GM18868 (cell line): ENCODE results near the gene CHRNA7.

ENCODE experiments used
- ATAC-seq: cut with Tn5 transposase; IDR thresholded peaks from one replicate; pipeline ENCODE4 v1.9.1; 2021; ENCODE audit warnings: mild to moderate bottlenecking, moderate library complexity; ENCODE audit not compliant: unreplicated experiment

CHRNA7 gene

DNA sequence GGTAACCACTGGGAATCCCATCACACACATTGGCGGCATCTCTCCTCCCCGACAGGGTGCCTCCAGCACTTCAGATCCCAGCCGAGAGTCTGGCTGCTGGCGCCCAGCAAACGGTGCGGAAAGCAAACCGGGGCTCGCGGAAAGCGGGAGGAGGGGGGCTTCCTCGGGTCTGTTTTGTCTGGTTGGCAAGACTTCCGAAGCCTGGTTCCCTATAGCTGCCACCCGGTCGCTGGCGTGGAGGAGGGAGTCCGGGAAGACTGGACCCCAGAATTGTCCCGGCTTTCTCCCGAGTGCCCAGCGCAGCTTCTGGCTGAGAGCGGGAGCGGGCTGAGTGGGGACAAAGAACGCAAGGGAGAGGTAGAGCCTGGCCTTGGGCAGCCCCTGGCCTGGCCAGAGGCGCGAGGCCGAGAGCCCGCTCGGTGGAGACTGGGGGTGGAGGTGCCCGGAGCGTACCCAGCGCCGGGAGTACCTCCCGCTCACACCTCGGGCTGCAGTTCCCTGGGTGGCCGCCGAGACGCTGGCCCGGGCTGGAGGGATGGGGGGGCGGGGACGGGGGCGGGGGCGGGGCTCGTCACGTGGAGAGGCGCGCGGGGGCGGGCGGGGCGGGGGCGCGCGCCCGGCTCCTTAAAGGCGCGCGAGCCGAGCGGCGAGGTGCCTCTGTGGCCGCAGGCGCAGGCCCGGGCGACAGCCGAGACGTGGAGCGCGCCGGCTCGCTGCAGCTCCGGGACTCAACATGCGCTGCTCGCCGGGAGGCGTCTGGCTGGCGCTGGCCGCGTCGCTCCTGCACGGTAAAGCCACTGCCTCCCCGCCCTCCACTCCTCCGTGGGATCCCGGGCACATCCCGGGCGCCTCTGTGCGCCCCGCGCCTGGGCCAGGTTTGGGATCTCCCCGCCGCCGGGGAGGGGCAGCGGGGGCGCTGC, at the start of gene CHRNA7:
CHRNA7 (plus strand) TSS at position 654 of the 920 bp plus-strand sequence; CDS start at position 734, 80 bp downstream.
- peak; percentile 82 for ATAC-seq

DNA sequence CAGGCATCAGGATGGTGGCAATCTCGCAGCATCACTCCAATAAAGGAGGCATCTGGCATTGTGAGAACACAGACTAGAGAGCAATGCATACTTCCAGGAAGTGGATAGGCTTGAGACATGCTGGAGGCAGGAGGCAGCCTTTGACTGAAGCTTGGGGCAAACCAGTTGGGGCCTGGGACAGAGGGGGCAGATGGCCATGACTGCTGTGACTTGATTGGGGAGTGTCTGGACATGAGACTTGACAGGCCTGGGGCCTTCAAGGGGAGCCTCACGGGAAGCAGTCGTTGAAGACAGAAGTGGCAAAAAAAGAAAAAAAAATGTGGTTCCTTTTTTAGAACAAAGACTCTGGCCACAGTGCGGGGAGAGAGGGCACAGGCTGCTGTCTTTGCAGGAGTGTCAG, 44.7 kb upstream of the CHRNA7 start:
- ATAC-seq: no peak

DNA sequence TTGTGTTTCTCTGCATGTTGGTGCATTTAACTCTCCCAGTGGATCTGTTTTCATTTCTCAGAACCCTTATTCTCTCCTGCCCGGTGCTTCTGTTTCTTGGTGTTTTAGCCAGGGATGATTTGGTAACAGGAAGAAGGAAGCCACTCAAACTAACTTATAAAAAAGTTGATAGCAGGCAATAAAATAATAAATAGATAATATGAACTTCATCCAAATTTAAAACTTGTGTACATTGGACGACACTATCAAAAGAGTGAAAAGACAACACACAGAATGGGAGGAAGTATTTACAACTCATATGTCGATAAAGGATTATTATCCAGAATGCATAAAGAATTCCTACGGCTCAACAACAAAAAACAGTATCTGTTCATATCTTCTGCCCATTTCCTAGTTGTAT, 37.3 kb upstream of the CHRNA7 start:
- ATAC-seq: no peak

DNA sequence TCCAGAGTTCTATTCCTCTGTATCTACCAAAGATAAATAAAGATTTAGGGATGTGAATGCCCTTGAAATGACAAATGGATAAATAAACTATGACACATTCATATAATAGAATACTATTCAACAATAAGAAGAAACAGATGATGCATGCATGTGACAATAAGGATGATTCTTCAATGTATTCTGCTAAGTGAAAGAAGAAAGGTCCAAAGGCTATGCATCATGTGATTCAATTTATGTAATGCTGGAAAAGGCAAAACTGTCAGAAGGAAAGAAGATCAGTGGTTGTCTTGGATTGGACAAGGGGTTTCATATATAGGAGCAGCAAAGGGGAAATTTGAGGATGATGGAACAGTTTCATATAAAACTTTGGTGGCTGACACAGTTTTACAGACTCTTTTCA, 32.6 kb upstream of the CHRNA7 start:
- ATAC-seq: no peak

DNA sequence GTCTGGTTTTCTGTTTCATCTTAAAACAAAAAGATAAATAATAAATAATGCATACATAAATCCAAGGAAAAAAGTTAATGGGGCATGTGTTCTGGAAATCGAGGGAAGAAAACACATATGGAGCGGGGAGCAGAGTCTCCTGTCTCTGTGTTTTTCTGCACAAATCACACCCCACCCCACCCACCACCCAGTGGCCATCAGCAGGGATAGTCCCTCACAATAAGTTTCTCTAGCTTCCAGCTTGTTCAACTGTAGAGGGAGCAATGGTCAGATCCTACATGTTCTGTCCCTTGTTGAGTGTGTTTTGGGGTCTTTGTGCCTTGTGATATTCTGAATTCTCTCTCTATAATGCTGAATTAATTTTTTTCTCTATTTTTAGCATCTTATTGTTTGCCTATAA, 26.8 kb upstream of the CHRNA7 start:
- no peak for ATAC-seq

DNA sequence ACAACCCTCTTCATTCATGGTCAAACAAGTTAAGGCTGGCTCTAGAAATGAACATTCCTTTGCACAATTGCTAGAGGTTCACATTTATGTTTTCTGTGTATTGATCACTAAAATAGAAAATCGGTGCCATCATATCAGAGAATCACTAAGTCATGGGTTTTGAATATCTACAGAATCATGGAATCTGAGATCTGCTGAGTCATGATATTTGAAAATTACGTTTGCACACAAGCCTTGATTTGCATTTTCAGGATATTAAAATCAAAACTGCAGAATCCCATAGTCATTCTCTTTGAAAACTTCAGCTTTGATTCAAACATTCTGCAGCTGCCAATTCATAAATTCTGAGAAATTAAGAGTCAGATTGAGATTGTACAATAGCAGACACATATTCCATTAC, 26.1 kb upstream of the CHRNA7 start:
- no peak for ATAC-seq

DNA sequence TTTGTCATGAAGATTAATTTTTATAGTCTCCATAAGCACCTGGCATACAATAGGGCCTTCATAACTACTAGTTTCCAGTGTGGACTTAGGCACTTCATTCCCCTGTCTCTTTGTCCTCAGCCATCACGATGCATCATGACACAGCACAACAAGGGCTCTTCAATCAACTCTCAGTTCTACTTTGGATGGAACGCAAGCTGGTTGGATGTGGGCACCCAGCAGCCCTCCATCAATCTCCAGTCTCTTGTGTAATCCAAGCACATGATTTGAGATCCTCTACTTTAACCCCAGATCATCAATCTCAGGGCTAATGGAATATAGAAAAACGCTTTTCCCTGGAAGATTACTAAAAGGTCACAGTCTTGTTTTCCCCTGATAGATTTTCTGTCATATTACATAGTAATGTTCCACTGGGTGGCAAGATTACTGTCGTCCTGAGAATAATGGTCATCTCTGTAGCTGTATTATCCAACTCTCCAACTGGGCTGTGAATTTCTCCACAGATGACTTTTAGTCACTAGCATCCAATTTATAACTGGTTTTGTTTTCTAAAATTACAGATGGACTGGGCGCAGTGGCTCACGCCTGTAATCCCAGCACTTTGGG, 22.9 kb upstream of the CHRNA7 start:
- ATAC-seq: no peak

DNA sequence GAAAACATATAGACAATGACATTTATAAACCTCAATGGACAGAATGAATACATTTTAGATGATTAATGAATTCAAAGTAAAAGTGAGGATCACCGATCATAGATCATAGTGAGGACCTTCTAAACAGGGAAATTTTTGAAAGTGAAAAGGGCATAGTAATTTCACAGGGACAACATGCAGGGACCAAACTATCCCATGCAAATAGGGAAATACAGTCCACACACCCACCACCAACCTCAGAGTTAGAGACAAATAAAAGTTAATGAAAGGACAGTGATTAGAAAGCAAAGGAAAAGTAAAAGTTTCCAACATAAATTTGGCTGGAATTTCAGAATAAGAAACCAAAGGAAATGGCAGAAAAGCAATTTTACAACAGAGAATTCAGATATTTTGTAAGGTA, 15.4 kb upstream of the CHRNA7 start:
- no peak for ATAC-seq

DNA sequence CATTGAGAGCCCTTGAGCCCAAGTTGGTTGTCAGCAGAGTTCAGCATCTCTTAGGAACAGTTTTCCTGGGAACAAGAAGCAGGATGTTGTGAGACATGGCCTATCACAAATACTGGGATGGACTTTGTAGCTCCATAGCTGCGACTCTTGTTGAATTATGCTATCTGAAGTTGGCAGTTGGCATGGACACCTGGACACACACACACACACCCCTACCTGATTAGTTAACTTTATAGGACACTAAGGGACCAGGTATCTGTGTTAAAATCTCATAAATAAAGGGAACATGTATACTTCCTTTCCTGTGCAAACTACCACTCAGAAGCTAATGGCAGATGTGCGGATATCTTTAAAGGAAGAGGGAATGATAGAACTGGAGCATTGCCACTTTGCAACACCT, 10.2 kb upstream of the CHRNA7 start:
- ATAC-seq: no peak

DNA sequence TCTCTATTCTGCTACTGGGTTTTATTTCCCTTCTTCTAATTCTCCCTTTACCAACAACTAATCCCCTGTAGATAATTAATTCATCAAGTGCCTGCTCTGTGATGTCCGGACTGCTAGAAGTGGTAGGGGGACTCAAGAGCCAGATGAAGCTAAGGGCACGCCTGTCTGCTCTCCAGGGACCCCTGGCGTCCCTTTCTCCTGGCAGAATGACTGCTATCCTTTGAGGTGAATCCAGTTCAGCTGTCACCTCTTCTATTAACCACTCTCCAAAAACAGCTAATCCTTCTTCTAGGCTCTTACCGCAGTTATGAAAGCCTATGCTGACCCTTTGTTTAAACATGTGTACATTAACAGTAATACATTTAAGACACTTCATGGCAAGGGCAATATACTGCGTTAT, 1.4 kb upstream of the CHRNA7 start:
- ATAC-seq: no peak

DNA sequence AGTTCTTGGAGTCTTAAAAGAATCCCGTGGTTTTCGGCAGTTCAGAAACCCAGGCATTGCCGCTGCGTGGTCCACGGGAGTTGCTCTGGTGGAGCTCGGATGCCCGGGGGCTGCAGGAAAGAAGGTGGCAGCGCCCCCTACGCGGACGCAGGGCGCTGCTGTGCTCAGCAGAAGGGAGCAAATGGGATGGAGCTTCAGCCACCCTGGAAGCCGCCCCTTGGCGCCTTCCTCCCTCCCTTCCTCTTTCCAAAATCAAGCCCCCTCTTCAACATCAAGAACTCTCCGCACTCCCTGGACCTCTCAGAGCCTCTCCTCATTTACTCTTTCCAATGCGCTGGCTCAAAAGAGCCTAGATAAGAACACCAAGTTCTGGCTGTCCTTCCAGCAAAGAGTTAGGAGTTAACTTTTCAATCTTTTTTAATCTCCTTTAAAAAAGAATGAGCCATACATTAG, 880 bp upstream of the CHRNA7 start:
- ATAC-seq: no peak

DNA sequence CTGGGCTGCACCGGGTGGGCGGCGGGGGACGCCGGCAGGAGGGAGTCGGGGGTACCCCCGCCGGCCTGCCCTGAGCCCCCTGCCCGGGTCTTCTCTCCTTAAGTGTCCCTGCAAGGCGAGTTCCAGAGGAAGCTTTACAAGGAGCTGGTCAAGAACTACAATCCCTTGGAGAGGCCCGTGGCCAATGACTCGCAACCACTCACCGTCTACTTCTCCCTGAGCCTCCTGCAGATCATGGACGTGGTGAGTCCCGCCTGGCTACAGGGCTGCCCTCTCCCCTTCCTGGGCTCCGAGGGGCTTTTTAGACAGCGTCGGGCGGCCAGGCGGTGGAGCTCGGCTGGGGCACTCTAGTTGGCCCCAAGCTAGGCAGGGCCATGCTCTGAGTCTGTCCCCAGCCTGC, 480 bp downstream of the CHRNA7 start:
- no peak for ATAC-seq

DNA sequence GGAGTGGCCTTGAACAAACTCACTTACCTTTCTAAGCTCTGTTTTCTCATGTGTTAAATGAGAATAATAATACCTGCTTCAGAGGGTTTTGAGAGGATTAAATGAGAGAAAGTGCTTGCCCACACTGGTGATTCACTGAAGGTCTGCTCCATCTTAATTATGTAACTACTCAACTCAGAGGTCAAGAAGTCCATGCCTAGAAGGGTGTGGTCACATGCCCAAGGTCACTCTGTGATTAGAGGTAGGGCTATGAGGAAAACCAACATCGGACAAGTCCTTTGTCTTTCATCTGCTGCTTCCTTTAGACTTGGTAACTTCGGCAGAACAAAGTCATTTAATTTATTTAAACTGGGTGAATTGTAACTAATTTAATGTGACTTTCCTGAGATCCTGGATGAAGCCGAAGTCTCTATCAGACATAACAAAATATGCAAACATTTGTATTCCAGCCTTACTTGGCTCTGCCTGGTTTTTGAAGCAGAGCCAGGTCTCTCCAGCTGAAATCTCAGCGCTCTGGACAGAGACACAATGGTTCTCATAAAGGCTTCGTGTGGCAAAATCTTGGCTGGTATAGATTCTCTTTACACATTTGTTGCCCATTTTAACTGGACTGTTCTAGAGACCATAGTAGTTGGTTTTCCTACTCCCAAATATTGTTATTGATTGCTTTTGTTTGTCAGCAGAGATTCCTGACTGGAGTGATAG, 3.0 kb downstream of the CHRNA7 start:
- ATAC-seq: no peak

DNA sequence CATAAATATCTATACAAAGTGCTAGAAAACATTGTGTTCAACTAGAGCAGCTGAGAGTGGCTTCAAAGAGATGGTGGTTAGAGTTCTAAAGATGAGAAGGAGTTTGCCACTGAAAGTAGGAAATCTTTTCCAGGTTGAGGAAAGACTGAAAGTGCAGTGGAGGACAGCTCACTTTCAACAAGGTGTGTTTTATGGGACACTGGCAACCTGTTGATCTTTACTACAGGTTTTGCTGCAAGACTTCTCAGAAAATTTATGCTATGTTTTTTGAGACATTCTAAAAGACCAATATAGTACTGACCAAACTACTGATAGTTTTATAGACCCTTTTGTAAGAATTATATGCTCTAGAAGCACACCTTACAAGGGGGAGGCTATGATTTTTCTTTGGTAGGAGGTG, 3.8 kb downstream of the CHRNA7 start:
- ATAC-seq: no peak

DNA sequence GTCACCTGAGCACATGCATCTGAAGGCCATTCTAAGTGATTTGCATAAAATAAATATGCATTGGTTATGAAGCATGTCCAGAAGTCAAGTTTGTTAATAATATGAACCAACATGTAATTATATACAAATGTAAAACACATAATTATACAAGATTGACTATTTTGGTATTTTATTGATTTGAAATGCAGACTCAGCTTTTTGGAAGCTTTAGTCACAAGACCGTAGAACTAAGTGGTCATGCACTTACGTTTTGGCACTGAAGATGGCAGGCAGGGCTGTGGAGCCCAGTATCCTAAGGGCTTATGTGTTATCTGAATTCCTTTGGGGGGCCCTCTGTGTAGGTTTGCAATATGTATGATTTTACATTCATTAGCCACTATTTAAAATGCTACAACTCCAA, 5.0 kb downstream of the CHRNA7 start:
- no peak for ATAC-seq

DNA sequence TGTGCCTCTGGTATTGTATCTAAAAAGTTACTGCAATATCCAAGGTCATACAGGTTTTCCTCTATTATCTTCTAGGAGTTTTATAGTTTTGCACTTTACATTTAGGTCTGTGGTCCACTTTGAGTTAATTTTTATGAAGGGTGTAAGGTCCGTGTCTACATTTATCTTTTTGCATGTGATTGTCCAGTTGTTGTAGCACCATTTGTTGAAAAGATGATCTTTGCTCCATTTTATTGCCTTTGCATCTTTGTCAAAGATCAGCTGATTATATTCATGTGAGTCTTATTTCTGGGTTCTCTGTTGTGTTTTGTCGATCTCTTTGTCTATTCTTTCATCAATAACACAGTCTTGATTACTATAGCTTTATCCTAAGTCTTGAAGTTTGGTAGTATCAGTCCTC, 6.7 kb downstream of the CHRNA7 start:
- no peak for ATAC-seq

DNA sequence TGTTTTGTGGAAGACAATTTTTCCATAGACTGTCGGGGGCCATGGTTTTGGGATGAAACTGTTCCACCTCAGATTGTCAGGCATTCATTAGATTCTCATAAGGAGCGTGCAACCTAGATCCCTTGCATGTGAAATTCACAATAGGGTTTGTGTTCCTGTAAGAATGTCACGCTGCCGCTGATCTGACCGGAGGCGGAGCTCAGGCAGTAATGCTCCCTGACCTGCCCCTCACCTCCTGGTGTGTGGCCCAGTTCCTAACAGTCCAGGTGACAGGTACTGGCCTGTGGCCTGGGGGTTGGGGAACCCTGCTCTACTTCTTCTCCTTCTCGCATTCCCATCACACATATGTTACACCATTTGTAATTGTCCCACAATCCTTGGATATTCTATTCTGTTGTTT, 11.0 kb downstream of the CHRNA7 start:
- no peak for ATAC-seq

DNA sequence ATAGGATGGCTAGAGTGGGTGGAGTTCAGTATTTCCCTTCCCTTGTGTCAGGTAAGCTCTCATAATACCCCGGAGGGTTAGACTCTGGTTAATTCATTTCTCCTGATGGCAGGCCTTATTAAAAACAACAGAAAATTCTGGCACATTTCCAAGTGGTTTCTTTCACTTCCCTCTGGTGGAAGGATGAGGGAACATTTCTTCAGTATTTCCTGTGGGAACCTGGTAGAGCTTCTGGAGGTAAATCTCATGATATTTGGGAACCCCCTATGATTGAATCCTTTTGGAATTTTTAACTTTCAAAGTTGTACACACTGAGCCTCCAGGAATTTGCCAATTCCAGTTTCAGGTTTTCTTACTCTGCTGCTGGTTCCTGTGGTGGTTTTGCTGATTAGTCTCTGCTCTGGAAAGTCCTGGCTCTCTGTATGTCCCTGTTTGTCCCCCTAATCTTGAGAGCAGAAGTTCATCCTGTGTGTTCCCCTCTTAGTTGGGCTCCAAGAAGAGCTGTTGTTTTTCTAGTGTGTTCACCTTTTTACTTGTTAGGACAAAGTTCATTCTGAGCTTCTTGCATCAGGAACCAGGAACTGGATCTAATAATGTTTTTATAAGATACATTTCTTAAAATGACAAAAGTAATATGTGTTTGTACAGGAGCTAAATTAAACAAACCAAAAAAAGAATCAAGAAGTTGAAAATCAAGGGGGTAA, 12.1 kb downstream of the CHRNA7 start:
- ATAC-seq: no peak

DNA sequence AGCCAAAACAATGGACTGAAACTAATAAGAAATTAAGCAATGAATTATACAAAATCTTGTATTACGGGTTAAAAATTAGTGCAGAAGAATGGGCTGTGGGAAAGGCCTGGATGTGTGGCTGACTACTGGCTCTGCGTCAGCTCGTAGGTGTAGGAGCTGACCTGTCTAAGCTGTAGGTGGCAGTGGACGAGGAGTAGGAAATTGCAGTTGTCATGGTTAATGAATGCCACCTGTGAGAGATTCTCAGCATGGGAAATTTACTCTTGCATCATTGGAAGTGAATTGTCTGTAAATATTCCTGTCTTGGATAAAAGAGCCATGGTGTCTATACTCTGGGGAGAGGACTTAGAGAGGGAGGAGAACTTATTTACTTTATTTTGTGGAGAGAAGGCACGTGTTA, 23.4 kb downstream of the CHRNA7 start:
- ATAC-seq: no peak

DNA sequence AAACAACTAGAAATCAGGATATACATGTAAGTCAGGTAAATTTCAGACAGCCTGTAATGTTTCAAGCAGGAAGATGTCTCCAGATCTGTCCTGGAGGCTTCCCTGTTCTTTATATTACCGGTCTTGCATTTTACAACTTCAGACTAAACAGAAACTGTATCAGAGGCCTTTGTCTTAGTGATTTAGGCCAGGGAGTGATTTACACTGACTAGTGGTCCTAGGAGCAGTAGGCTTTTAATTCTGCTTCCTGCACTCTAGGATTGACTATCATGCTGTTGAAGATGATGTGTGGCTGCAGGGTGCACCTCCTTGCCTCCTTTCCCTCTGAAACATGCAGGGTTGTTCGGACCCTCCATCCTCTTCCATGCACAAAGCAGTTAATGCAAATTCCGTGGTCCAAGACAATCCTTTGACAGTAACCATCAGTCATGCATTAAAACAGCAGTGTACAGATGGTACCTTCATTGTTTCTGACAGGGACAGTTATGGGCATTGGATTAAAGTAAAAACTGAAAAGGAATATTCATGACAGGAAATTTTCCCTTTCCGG, 27.6 kb downstream of the CHRNA7 start:
- ATAC-seq: no peak

DNA sequence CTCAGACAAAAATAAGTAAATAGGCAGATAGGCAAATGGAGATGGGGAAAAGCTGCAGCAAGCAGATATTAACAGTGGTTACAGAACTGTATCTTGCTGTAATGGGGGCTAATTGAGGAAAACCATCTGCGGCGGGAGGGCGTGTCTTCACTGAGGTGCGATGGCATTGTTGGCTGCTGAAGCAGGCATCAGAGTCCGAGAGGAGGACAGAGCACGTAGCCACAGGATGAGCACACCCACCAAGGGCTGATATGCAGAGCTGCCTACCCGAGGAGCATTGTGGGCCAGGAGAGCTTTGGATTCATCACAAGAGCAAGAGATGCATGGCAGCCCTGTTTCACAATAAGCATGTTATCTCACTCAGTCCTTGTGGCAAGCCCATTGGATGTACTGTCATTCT, 30.4 kb downstream of the CHRNA7 start:
- ATAC-seq: no peak
